HCT116 (cell line): ENCODE results near the gene TIMP3. TPM values are rescaled to one million over a fixed set of nuclear protein-coding genes. Genes with fewer than 3 reads are reported as not detected.

ENCODE experiments used
- ATAC-seq: fragments of 200-7000 bp; cut with Tn5 transposase; 2 replicates; pipeline ENCODE4 v1.9.1; 2020; ENCODE audit warnings: mild to moderate bottlenecking, moderate library complexity
- BruUV-seq: library from RNA; stranded (reverse); fragments of 400-500 nt; replicated peaks from 2 replicates; lab custom pipeline; 2021; lab: Mats Ljungman, UMichigan
- CTCF ChIA-PET: fragments of 300-600 bp; sonication (Branson Sonifier 250); formaldehyde crosslinking; loops from one replicate; lab custom pipeline; 2021; ENCODE audit warnings: antibody characterized with exemption; lab: Charles Lee
- POLR2A ChIA-PET: fragments of 300-600, 350-600 bp; sonication (Branson Sonifier 250); formaldehyde crosslinking; loops from one replicate; lab custom pipeline; 2021; ENCODE audit warnings: antibody characterized with exemption; lab: Charles Lee
- RAD21 ChIA-PET, 2 experiments: fragments of 300-600 bp; sonication (Branson Sonifier 250); formaldehyde crosslinking; loops; one replicate each; lab custom pipeline; 2023; ENCODE audit warnings: low total read pairs in 2 of 2; ENCODE audit not compliant: uncharacterized antibody in 2 of 2, unreplicated experiment in 2 of 2, low non-redundant PET in 1 of 2; lab: Charles Lee
- DNase-seq: peaks from one replicate; pipeline ENCODE4 v3.0.0-alpha.2; 2010; ENCODE audit warnings: low read depth, low spot score
- H2AFZ ChIP-seq: fragments of 200-600 bp; shearing (Covaris generic), sonication (generic); 2 replicates; pipeline ENCODE4 v1.6.1; 2017; ENCODE audit warnings: low read depth, mixed run types, mixed read lengths, antibody characterized with exemption, low read length; ENCODE audit not compliant: poor library complexity, severe bottlenecking
- H3K27ac ChIP-seq: 2 replicates; pipeline ENCODE4 v1.5.1; 2012; ENCODE audit warnings: low read depth, low read length
- H3K27me3 ChIP-seq: fragments of 200-600 bp; sonication (generic); 2 replicates; pipeline ENCODE4 v1.6.1; 2016; ENCODE audit warnings: mixed run types, low read length, mixed read lengths; ENCODE audit not compliant: insufficient read depth
- H3K36me3 ChIP-seq, 2 experiments: fragments of 200-500 bp in 1 of 2; fragments of 200-600 bp in 1 of 2; sonication (Bioruptor generic) in 1 of 2; sonication (generic) in 1 of 2; 2 replicates each; pipeline versions ENCODE4 v1.5.1 to v1.6.1; 2014 to 2016; ENCODE audit warnings: low read length in 2 of 2, inconsistent platforms in 1 of 2, mixed read lengths in 1 of 2, mixed run types in 1 of 2; ENCODE audit not compliant: insufficient read depth in 2 of 2, control insufficient read depth in 1 of 2
- H3K4me1 ChIP-seq, 2 experiments: fragments of 200-600 bp in 1 of 2; sonication (generic) in 1 of 2; 2 replicates each; pipeline versions ENCODE4 v1.5.1 to v1.6.1; 2012 to 2017; ENCODE audit warnings: low read length in 2 of 2, inconsistent platforms in 1 of 2, mild to moderate bottlenecking in 1 of 2, mixed read lengths in 1 of 2, mixed run types in 1 of 2, moderate library complexity in 1 of 2; ENCODE audit not compliant: insufficient read depth in 2 of 2, control insufficient read depth in 1 of 2
- H3K4me2 ChIP-seq: fragments of 200-600 bp; sonication (generic); 2 replicates; pipeline ENCODE4 v1.6.1; 2017; ENCODE audit warnings: mixed run types, low read length, mixed read lengths
- H3K4me3 ChIP-seq, 2 experiments: fragments of 200-600 bp in 1 of 2; sonication (generic) in 1 of 2; replicated peaks in 1 of 2; 2 replicates each; pipeline ENCODE4 v1.5.1; 2011 to 2016; ENCODE audit warnings: low read length in 2 of 2, control low read depth in 1 of 2, low read depth in 1 of 2, mild to moderate bottlenecking in 1 of 2, mixed read lengths in 1 of 2, mixed run types in 1 of 2
- H3K79me2 ChIP-seq: fragments of 200-600 bp; sonication (generic); 2 replicates; pipeline ENCODE4 v1.6.1; 2017; ENCODE audit warnings: mild to moderate bottlenecking, mixed run types, low read length, moderate library complexity, mixed read lengths; ENCODE audit not compliant: insufficient read depth
- H3K9ac ChIP-seq: fragments of 200-600 bp; sonication (generic); 2 replicates; pipeline ENCODE4 v1.6.1; 2016; ENCODE audit warnings: low read length, mixed read lengths
- H3K9me2 ChIP-seq: fragments of 200-600 bp; sonication (generic), shearing (Covaris generic); 2 replicates; pipeline ENCODE4 v1.6.1; 2017; ENCODE audit warnings: mixed run types, mild to moderate bottlenecking, moderate library complexity; ENCODE audit not compliant: insufficient read depth
- H3K9me3 ChIP-seq, 2 experiments: fragments of 200-500 bp in 1 of 2; fragments of 200-600 bp in 1 of 2; sonication (Bioruptor generic) in 1 of 2; sonication (generic) in 1 of 2; 2 replicates each; pipeline ENCODE4 v1.6.1; 2014 to 2017; ENCODE audit warnings: low read length in 2 of 2, mixed read lengths in 2 of 2, inconsistent platforms in 1 of 2, low read depth in 1 of 2, mild to moderate bottlenecking in 1 of 2, mixed run types in 1 of 2, moderate library complexity in 1 of 2; ENCODE audit not compliant: control insufficient read depth in 1 of 2, insufficient read depth in 1 of 2
- H4K20me1 ChIP-seq: fragments of 200-600 bp; sonication (generic), shearing (Covaris generic); 2 replicates; pipeline ENCODE4 v1.6.1; 2017; ENCODE audit warnings: mixed run types, mild to moderate bottlenecking, moderate library complexity; ENCODE audit not compliant: insufficient read depth
- CEBPB ChIP-seq: IDR thresholded peaks from 2 replicates; pipeline ENCODE4 v1.6.1; 2012; ENCODE audit warnings: low read depth
- EGR1 ChIP-seq: IDR thresholded peaks from 2 replicates; pipeline ENCODE4 v1.6.1; 2012; ENCODE audit warnings: low read depth
- ELF1 ChIP-seq: IDR thresholded peaks from 2 replicates; pipeline ENCODE4 v1.6.1; 2012; ENCODE audit warnings: low read depth, borderline replicate concordance
- EZH2phosphoT487 ChIP-seq: fragments of 200-600 bp; IDR thresholded peaks from 2 replicates; pipeline ENCODE4 v1.6.1; 2018; ENCODE audit warnings: antibody characterized with exemption, borderline replicate concordance
- JUND ChIP-seq: IDR thresholded peaks from 2 replicates; pipeline ENCODE4 v1.6.1; 2012
- POLR2A ChIP-seq: IDR thresholded peaks from 2 replicates; pipeline ENCODE4 v1.7.0; 2011; ENCODE audit warnings: borderline replicate concordance; ENCODE audit not compliant: insufficient read depth, insufficient read length; ENCODE audit errors: extremely low read depth
- POLR2AphosphoS5 ChIP-seq: IDR thresholded peaks from 2 replicates; pipeline ENCODE4 v1.6.1; 2011; ENCODE audit warnings: mild to moderate bottlenecking, low read depth, low read length, moderate library complexity
- SIN3A ChIP-seq: IDR thresholded peaks from 2 replicates; pipeline ENCODE4 v1.6.1; 2012; ENCODE audit warnings: low read depth
- SP1 ChIP-seq: IDR thresholded peaks from 2 replicates; pipeline ENCODE4 v1.6.1; 2012; ENCODE audit warnings: low read depth
- YY1 ChIP-seq: IDR thresholded peaks from 2 replicates; pipeline ENCODE4 v1.6.1; 2011; ENCODE audit warnings: low read length, low read depth, moderate library complexity, mild to moderate bottlenecking; ENCODE audit not compliant: insufficient replicate concordance; ENCODE audit errors: extremely low read depth
- ZNF274 ChIP-seq: fragments of 200-500 bp; sonication (Bioruptor generic); IDR thresholded peaks from 2 replicates; pipeline ENCODE4 v1.6.1; 2014; ENCODE audit warnings: mild to moderate bottlenecking, low read depth, low read length, inconsistent platforms
- intact Hi-C: fragments of 100-400 bp; cut with micrococcal nuclease; formaldehyde crosslinking; loops from 2 replicates; pipeline ENCODE4 v1.10.0; 2022
- total RNA-seq: library from RNA; stranded (reverse); gene quantifications from one replicate; pipeline ENCODE4 v1.2.1, GENCODE V29; 2021; ENCODE audit not compliant: unreplicated experiment
- TF ChIP-seq, protein P1 (sequence below): IDR thresholded peaks from 2 replicates; pipeline ENCODE4 v1.6.1; 2012
- TF ChIP-seq, protein P2 (sequence below): IDR thresholded peaks from 2 replicates; pipeline ENCODE4 v1.6.1; 2011; ENCODE audit warnings: mild to moderate bottlenecking, low read length, moderate library complexity; ENCODE audit not compliant: insufficient replicate concordance; ENCODE audit errors: extremely low read depth
- TF ChIP-seq, protein P3 (sequence below): IDR thresholded peaks from 2 replicates; pipeline ENCODE4 v1.6.1; 2012; ENCODE audit warnings: low read depth

Gene TIMP3
- total RNA-seq, 1 experiment from 2014 or later: 2.2 TPM

DNA sequence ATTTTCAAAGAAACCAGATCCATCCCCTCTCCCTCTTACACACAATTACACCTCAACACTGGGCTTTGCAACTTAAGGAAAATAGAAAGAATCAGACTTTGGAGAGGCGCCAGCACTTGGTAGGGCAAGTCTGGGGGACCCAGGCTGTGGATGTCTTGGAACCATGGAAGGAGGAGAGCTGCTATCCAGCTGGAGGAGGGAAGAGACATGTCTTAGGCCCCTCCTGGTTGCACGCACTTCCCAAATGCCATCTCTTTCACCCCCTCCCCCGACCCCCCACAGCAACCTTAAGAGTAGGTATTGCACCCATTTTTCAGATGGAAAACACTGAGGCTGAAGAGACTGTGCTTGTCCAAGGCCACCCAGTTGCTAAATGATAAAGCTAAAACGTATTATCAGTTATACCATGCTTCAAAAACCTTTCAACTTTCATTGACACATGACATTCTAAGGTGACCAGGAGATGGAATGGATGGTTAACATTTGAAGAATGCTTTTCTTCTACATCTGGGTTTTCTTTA is 3.9 kb downstream of the TIMP3 start:
- H3K79me2 ChIP-seq: no peaks in the 10 kb centered on the region

More for the DNA sequence above, 3.9 kb downstream of the TIMP3 start:
- Histone ChIP-seq H3K36me3 (no peaks in the 10 kb centered on the region), H3K9me2 (no peaks in the 10 kb centered on the region), H3K9ac (no peak overlapping the region), H4K20me1 (no peaks in the 10 kb centered on the region), H3K4me1 (peaks cover 2 to 4% of the 10 kb centered on the region in 2 experiments; a peak in 1 of 4 replicates), H3K27ac (no peak overlapping the region), H3K27me3 (peaks cover 15% of the 10 kb centered on the region; the same call in 1 of the 2 replicates), H2AFZ (no peak overlapping the region), H3K4me3 (no peak overlapping the region), H3K4me2 (no peak overlapping the region), H3K9me3 (no peaks in the 10 kb centered on the region)
- BruUV-seq: no TSS peak
- intact Hi-C loops: loop anchor here (10.0 kb wide), 1 partner anchor 61 kb away; no protein-coding TSS in a partner anchor
- DNase-seq (no peak), ATAC-seq (no peak)
- ChIA-PET POLR2A (no interaction called here), RAD21 (no interaction called here), CTCF (interaction anchor here (2.5 kb wide), 1 partner anchor 9 kb away, joined by 13 read pairs; no protein-coding TSS in a partner anchor)
- TF ChIP-seq SP1 (no peak), POLR2A (no peak), ELF1 (no peak), EGR1 (no peak), CEBPB (no peak), EZH2phosphoT487 (no peak), JUND (no peak), YY1 (no peak), POLR2AphosphoS5 (no peak), SIN3A (no peak), ZNF274 (no peak)
- TF ChIP-seq, protein P1, sequence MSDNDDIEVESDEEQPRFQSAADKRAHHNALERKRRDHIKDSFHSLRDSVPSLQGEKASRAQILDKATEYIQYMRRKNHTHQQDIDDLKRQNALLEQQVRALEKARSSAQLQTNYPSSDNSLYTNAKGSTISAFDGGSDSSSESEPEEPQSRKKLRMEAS: no peak
- TF ChIP-seq, protein P2, sequence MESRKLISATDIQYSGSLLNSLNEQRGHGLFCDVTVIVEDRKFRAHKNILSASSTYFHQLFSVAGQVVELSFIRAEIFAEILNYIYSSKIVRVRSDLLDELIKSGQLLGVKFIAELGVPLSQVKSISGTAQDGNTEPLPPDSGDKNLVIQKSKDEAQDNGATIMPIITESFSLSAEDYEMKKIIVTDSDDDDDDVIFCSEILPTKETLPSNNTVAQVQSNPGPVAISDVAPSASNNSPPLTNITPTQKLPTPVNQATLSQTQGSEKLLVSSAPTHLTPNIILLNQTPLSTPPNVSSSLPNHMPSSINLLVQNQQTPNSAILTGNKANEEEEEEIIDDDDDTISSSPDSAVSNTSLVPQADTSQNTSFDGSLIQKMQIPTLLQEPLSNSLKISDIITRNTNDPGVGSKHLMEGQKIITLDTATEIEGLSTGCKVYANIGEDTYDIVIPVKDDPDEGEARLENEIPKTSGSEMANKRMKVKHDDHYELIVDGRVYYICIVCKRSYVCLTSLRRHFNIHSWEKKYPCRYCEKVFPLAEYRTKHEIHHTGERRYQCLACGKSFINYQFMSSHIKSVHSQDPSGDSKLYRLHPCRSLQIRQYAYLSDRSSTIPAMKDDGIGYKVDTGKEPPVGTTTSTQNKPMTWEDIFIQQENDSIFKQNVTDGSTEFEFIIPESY: no peak
- TF ChIP-seq, protein P3, sequence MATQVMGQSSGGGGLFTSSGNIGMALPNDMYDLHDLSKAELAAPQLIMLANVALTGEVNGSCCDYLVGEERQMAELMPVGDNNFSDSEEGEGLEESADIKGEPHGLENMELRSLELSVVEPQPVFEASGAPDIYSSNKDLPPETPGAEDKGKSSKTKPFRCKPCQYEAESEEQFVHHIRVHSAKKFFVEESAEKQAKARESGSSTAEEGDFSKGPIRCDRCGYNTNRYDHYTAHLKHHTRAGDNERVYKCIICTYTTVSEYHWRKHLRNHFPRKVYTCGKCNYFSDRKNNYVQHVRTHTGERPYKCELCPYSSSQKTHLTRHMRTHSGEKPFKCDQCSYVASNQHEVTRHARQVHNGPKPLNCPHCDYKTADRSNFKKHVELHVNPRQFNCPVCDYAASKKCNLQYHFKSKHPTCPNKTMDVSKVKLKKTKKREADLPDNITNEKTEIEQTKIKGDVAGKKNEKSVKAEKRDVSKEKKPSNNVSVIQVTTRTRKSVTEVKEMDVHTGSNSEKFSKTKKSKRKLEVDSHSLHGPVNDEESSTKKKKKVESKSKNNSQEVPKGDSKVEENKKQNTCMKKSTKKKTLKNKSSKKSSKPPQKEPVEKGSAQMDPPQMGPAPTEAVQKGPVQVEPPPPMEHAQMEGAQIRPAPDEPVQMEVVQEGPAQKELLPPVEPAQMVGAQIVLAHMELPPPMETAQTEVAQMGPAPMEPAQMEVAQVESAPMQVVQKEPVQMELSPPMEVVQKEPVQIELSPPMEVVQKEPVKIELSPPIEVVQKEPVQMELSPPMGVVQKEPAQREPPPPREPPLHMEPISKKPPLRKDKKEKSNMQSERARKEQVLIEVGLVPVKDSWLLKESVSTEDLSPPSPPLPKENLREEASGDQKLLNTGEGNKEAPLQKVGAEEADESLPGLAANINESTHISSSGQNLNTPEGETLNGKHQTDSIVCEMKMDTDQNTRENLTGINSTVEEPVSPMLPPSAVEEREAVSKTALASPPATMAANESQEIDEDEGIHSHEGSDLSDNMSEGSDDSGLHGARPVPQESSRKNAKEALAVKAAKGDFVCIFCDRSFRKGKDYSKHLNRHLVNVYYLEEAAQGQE: no peak
